WTC11 (cell line): ENCODE measurements around the gene NECAB3. TPM values are rescaled to one million over a fixed set of nuclear protein-coding genes. Genes with fewer than 3 reads are reported as not detected.

Experiments used
- ATAC-seq: fragments of 200-7000 bp; cut with Tn5 transposase; 2 replicates; pipeline ENCODE4 v1.10.0; 2021; ENCODE audit warnings: mild to moderate bottlenecking, moderate library complexity
- CTCF ChIA-PET: fragments of 300-600 bp; sonication (Branson Sonifier 250); formaldehyde crosslinking; loops from one replicate; lab custom pipeline; 2021; ENCODE audit warnings: antibody characterized with exemption; lab: Charles Lee
- POLR2A ChIA-PET: fragments of 350-600 bp; sonication (Branson Sonifier 250); formaldehyde crosslinking; loops from one replicate; lab custom pipeline; 2021; ENCODE audit warnings: antibody characterized with exemption; lab: Charles Lee
- DNase-seq: peaks from one replicate; pipeline ENCODE4 v3.0.0; 2021; ENCODE audit warnings: low spot score
- H3K27ac Mint-ChIP-seq: 2 replicates; pipeline ENCODE4 v1.8.0; 2021; ENCODE audit warnings: mixed read lengths
- H3K27me3 Mint-ChIP-seq: 2 replicates; pipeline ENCODE4 v1.8.0; 2021; ENCODE audit warnings: low read depth, mild to moderate bottlenecking, moderate library complexity, mixed read lengths
- H3K36me3 Mint-ChIP-seq: 2 replicates; pipeline ENCODE4 v1.8.0; 2021; ENCODE audit warnings: mixed read lengths
- H3K4me1 Mint-ChIP-seq: 2 replicates; pipeline ENCODE4 v1.8.0; 2022; ENCODE audit warnings: mixed read lengths
- H3K4me3 Mint-ChIP-seq: 2 replicates; pipeline ENCODE4 v1.8.0; 2021; ENCODE audit warnings: mild to moderate bottlenecking, moderate library complexity, mixed read lengths
- H3K9me3 Mint-ChIP-seq: 2 replicates; pipeline ENCODE4 v1.8.0; 2021; ENCODE audit warnings: mixed read lengths
- ELF4 ChIP-seq: sonication (generic); formaldehyde crosslinking; IDR thresholded peaks from 2 replicates; pipeline ENCODE4 v1.8.1; 2022; ENCODE audit warnings: low read depth, mild to moderate bottlenecking, moderate library complexity, missing genetic modification reagents
- ETV6 ChIP-seq: sonication (generic); formaldehyde crosslinking; IDR thresholded peaks from 2 replicates; pipeline ENCODE4 v1.8.1; 2022; ENCODE audit warnings: mild to moderate bottlenecking, missing genetic modification reagents
- FOXP1 ChIP-seq: sonication (generic); formaldehyde crosslinking; IDR thresholded peaks from 2 replicates; pipeline ENCODE4 v1.8.0; 2022; ENCODE audit warnings: missing genetic modification reagents, mild to moderate bottlenecking, moderate library complexity, borderline replicate concordance
- HMGA2 ChIP-seq: fragments of 250-450 bp; sonication (Bioruptor Pico); IDR thresholded peaks from 2 replicates; pipeline ENCODE4 v1.4.0; 2021; ENCODE audit warnings: mild to moderate bottlenecking, moderate library complexity
- IRF2 ChIP-seq: sonication (generic); formaldehyde crosslinking; IDR thresholded peaks from 2 replicates; pipeline ENCODE4 v1.8.0; 2022; ENCODE audit warnings: low read depth, missing genetic modification reagents, borderline replicate concordance
- MXD4 ChIP-seq: fragments of 250-450 bp; sonication (Bioruptor Pico); IDR thresholded peaks from 2 replicates; pipeline ENCODE4 v1.8.0; 2021; ENCODE audit warnings: mild to moderate bottlenecking, moderate library complexity, borderline replicate concordance
- NFYB ChIP-seq: sonication (generic); formaldehyde crosslinking; conservative IDR thresholded peaks from 2 replicates; pipeline ENCODE4 v1.8.0; 2022; ENCODE audit warnings: low read depth, missing genetic modification reagents
- NR1H2 ChIP-seq: sonication (generic); formaldehyde crosslinking; IDR thresholded peaks from 2 replicates; pipeline ENCODE4 v1.9.0; 2021; ENCODE audit warnings: mild to moderate bottlenecking, moderate library complexity, missing genetic modification reagents
- RELA ChIP-seq: sonication (generic); formaldehyde crosslinking; IDR thresholded peaks from 2 replicates; pipeline ENCODE4 v1.8.1; 2022; ENCODE audit warnings: missing genetic modification reagents, mild to moderate bottlenecking, borderline replicate concordance
- TP53 ChIP-seq: sonication (generic); formaldehyde crosslinking; IDR thresholded peaks from 2 replicates; pipeline ENCODE4 v1.8.1; 2023; ENCODE audit warnings: mild to moderate bottlenecking, missing genetic modification reagents
- ZNF232 ChIP-seq: sonication (generic); formaldehyde crosslinking; IDR thresholded peaks from 2 replicates; pipeline ENCODE4 v1.8.0; 2022; ENCODE audit warnings: mild to moderate bottlenecking, missing genetic modification reagents
- ZNF317 ChIP-seq: sonication (generic); formaldehyde crosslinking; IDR thresholded peaks from 2 replicates; pipeline ENCODE4 v1.8.1; 2023; ENCODE audit warnings: low read depth, mild to moderate bottlenecking, moderate library complexity, missing genetic modification reagents, borderline replicate concordance
- total RNA-seq: library from RNA; stranded (reverse); gene quantifications from 3 replicates; pipeline ENCODE4 v1.2.3, GENCODE V29; 2021
- TF ChIP-seq, protein P1 (sequence below): sonication (generic); formaldehyde crosslinking; IDR thresholded peaks from 2 replicates; pipeline ENCODE4 v1.8.0; 2022; ENCODE audit warnings: mild to moderate bottlenecking, missing genetic modification reagents
- TF ChIP-seq, protein P2 (sequence below): fragments of 250-450 bp; sonication (Bioruptor Pico); conservative IDR thresholded peaks from 2 replicates; pipeline ENCODE4 v1.9.0; 2021; ENCODE audit warnings: mild to moderate bottlenecking
- TF ChIP-seq, protein P3 (sequence below): sonication (generic); formaldehyde crosslinking; IDR thresholded peaks from 2 replicates; pipeline ENCODE4 v1.8.1; 2022; ENCODE audit warnings: missing genetic modification reagents, borderline replicate concordance
- TF ChIP-seq, protein P4 (sequence below): sonication (generic); formaldehyde crosslinking; IDR thresholded peaks from 2 replicates; pipeline ENCODE4 v1.8.0; 2022; ENCODE audit warnings: mild to moderate bottlenecking, missing genetic modification reagents

NECAB3 gene
- total RNA-seq, 1 experiment from 2014 or later, result 38.0 TPM

DNA sequence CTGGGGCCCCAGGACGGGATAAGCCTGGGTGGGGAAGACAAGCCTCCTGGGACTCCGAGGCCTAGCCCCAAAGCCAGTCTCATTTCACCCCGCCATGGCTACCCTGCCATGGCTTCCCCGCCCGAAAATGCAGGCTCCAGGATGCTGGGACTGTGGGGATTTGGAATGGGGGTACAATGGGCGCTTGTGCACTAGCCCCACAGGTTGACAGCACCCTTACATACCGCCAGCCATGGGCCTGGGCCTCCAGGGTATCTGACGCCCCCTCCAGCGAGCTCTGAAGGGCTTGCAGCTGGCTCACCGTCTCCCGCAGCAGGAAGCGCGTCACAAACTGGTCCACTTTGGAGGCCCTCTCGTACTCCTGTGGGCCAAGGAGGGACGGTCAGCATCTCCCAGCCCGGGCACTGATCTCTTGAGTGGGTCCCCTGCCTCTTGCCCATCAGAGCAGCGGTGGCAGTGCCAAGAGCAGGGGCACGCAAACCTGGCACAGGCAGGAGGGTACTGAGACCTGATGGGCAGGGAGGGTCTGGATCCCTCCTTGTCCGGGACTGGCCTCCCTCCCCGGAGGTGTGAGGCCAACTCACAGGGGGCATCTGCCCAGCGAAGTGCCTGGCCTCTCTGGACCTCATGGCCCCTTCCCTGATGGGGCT is 14.1 kb downstream of the NECAB3 start (continued):
- TF ChIP-seq, protein P1, sequence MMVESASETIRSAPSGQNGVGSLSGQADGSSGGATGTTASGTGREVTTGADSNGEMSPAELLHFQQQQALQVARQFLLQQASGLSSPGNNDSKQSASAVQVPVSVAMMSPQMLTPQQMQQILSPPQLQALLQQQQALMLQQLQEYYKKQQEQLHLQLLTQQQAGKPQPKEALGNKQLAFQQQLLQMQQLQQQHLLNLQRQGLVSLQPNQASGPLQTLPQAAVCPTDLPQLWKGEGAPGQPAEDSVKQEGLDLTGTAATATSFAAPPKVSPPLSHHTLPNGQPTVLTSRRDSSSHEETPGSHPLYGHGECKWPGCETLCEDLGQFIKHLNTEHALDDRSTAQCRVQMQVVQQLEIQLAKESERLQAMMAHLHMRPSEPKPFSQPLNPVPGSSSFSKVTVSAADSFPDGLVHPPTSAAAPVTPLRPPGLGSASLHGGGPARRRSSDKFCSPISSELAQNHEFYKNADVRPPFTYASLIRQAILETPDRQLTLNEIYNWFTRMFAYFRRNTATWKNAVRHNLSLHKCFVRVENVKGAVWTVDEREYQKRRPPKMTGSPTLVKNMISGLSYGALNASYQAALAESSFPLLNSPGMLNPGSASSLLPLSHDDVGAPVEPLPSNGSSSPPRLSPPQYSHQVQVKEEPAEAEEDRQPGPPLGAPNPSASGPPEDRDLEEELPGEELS (CRISPR knock-in tag), result no peak
- TF ChIP-seq, protein P2, sequence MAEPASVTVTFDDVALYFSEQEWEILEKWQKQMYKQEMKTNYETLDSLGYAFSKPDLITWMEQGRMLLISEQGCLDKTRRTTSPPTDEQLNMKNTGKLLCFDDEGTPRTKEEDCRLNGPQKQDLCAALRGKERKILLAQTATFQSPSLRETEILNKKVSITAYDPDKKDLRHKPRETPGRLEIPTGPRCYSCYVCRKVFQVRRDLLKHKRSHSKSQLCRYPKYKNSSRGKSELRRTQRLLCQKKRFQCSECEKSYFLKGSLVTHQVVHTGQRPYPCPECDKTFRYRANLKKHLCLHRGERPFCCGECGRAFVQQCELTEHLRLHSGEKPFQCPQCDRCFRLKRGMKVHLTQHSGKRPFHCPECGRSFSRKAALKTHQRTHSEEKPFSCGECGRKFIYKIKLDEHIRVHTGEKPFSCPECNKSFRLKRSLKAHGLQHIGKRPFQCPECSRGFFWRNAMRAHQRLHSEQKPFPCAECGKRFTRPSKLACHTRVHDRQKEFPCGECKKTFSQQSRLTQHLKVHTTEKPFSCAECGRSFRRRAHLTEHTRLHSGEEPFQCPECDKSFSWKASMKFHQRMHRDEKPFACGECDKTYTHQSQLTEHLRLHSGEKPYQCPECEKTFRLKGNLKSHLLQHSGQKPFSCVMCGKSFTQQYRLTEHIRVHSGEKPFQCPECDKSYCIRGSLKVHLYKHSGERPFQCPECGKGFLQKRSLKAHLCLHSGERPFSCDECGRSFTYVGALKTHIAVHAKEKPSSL, result no peak
- TF ChIP-seq MXD4 (CRISPR knock-in tag) (no peak), NFYB (CRISPR knock-in tag) (no peak), FOXP1 (CRISPR knock-in tag) (no peak), NR1H2 (CRISPR knock-in tag) (no peak), ZNF317 (CRISPR knock-in tag) (no peak), ETV6 (CRISPR knock-in tag) (no peak), RELA (CRISPR knock-in tag) (no peak), ZNF232 (no peak), TP53 (CRISPR knock-in tag) (no peak)
- TF ChIP-seq, protein P3, sequence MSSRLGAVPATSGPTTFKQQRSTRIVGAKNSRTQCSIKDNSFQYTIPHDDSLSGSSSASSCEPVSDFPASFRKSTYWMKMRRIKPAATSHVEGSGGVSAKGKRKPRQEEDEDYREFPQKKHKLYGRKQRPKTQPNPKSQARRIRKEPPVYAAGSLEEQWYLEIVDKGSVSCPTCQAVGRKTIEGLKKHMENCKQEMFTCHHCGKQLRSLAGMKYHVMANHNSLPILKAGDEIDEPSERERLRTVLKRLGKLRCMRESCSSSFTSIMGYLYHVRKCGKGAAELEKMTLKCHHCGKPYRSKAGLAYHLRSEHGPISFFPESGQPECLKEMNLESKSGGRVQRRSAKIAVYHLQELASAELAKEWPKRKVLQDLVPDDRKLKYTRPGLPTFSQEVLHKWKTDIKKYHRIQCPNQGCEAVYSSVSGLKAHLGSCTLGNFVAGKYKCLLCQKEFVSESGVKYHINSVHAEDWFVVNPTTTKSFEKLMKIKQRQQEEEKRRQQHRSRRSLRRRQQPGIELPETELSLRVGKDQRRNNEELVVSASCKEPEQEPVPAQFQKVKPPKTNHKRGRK (CRISPR knock-in tag), result no peak
- TF ChIP-seq, protein P4, sequence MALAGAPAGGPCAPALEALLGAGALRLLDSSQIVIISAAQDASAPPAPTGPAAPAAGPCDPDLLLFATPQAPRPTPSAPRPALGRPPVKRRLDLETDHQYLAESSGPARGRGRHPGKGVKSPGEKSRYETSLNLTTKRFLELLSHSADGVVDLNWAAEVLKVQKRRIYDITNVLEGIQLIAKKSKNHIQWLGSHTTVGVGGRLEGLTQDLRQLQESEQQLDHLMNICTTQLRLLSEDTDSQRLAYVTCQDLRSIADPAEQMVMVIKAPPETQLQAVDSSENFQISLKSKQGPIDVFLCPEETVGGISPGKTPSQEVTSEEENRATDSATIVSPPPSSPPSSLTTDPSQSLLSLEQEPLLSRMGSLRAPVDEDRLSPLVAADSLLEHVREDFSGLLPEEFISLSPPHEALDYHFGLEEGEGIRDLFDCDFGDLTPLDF (CRISPR knock-in tag), result no peak

DNA sequence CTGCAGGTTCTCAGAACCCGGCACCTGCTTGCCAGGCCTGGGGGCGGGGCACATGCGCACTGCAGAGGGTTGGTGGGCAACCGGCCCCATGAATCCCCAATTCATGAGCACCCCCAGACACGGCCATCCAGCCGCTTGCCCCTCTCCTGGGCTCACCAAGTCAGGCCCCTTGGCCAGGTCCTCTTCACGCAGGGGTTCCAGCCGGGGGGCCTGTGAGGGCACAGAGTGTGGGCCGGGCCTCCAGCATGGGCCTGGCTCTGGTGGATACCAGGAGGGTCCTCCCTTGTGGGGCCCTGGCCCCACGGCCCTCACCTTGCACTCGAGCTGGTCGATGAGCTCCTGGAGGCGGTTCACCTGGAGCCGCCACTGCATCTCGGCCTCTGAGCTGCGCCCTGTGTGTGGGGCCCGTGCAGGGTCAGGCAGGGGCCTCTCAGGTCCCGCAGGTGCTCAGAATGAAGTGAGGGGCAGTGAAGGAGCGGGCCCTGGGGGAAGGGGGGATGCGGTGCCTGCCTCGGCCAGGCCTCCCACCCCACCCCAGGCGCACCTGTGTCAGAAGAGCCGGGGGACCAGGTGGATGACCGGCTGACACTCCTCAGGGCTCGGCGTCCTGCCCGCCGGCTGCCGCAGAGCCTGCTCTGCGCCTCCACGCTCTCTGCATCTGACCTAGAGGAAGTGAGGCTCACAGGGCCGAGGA is 14.7 kb downstream of the NECAB3 start:
- H3K36me3 Mint-ChIP-seq, result peaks cover 6% of the 10 kb centered on the region
- H3K4me1 Mint-ChIP-seq, result peaks cover 14% of the 10 kb centered on the region
- peaks cover 4% of the 10 kb centered on the region for H3K27me3 Mint-ChIP-seq
- DNase-seq, result no peak
- no peak overlapping the region for H3K4me3 Mint-ChIP-seq
- no peak for ATAC-seq
- CTCF ChIA-PET, result interaction anchor here (0.8 to 1.6 kb wide), 2 partner anchors 8 to 202 kb away, joined by 3 read pairs; no protein-coding TSS in a partner anchor
- POLR2A ChIA-PET, result no interaction called here
- no peak for TF ChIP-seq ELF4 (CRISPR knock-in tag)
- TF ChIP-seq HMGA2 (CRISPR knock-in tag), result no peak
- TF ChIP-seq IRF2, result no peak
- no peaks in the 10 kb centered on the region for H3K9me3 Mint-ChIP-seq
- no peak overlapping the region for H3K27ac Mint-ChIP-seq
